ENCODE data around the gene SSTR5.

The SSTR5 gene

DNA sequence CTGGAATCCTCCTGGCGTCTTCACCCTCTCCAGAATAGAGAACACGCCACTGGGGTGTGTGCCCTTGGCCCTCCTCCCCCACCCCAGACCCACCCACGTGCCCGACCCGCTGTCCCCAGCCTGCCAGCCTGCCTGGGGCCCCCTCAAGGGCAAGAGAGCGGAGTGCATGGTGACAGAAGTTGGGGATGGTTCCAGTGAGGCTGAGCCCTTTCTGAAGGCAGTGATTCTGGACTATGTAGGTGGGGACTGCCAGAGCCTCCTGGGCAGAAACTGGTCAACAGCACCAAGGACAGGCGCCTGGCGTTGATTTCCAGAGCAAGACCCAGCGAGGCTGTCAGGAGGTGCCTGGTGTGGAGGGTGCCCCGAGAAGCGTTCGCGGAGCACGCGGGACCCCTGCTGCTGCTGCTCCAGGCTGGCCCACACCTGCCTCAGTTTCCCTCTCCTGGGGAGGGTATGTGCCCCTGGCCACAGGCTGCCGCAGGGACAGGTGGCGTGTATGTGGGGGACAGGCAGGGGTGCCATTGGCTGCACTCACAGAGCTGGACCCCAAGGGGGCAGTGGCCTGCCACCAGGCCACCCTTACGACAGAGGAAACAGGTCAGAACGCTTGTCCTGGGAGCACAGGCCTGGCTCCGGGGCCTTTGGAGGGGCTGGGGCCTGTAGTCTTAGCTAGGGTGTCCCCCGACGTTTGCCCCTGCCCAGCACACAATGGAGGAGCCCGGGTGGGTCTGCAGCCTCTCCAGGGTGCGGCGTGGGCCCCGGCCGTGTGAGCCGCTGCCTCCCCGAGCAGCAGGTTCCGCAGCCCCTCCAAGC is 1.2 kb downstream of the SSTR5 start:
- no CpG with 5 or more reads among the region's 30 CpGs for WGBS (ENCODE audit: insufficient coverage, insufficient read length)
- H3K9me3 ChIP-seq (ENCODE audit: control insufficient read depth, insufficient read depth, low read length), result no peaks in the 10 kb centered on the region

DNA sequence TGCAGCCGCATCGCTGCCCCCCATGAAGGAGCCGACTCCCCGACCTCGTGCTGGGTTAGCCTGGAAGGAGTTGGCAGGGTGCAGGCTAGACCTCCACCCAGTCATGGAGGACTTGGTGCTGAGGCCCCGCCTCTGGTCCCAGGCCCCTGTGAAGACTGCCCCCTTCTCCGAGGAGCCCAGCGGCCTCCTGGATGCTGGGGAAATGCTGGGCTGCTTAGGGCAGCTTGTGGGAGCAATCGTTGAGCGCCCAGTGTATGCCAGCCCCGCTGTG is 1.8 kb downstream of the SSTR5 start:
- no peak for DNase-seq (ENCODE audit: low read depth, low spot score)
- no peak overlapping the region for H3K4me3 ChIP-seq (ENCODE audit: low read length)
- no peaks in the 10 kb centered on the region for H3K9me3 ChIP-seq (ENCODE audit: control insufficient read depth, insufficient read depth, low read length)
- no peaks in the 10 kb centered on the region; the same call in 1 of the 2 replicates for H3K27me3 ChIP-seq (ENCODE audit: control insufficient read depth, insufficient read depth, low read length)
- H3K36me3 ChIP-seq (ENCODE audit: control insufficient read depth, insufficient read depth, low read length), result no peaks in the 10 kb centered on the region
- H3K4me1 ChIP-seq (ENCODE audit: control insufficient read depth, insufficient read depth, low read length), result peaks cover 7% of the 10 kb centered on the region; the same call in 1 of the 2 replicates
- no CpG with 5 or more reads among the region's 11 CpGs for WGBS (ENCODE audit: insufficient coverage, insufficient read length)
- no peak overlapping the region for H3K27ac ChIP-seq (ENCODE audit: low read length)

More for the DNA sequence above, 1.2 kb downstream of the SSTR5 start:
- H3K27ac ChIP-seq (ENCODE audit: low read length), result no peak overlapping the region
- H3K4me3 ChIP-seq (ENCODE audit: low read length), result no peak overlapping the region
- no peaks in the 10 kb centered on the region; the same call in 1 of the 2 replicates for H3K27me3 ChIP-seq (ENCODE audit: control insufficient read depth, insufficient read depth, low read length)
- no peak for DNase-seq (ENCODE audit: low read depth, low spot score)
- no peaks in the 10 kb centered on the region for H3K36me3 ChIP-seq (ENCODE audit: control insufficient read depth, insufficient read depth, low read length)
- H3K4me1 ChIP-seq (ENCODE audit: control insufficient read depth, insufficient read depth, low read length), result peaks cover 7% of the 10 kb centered on the region; the same call in 1 of the 2 replicates

DNA sequence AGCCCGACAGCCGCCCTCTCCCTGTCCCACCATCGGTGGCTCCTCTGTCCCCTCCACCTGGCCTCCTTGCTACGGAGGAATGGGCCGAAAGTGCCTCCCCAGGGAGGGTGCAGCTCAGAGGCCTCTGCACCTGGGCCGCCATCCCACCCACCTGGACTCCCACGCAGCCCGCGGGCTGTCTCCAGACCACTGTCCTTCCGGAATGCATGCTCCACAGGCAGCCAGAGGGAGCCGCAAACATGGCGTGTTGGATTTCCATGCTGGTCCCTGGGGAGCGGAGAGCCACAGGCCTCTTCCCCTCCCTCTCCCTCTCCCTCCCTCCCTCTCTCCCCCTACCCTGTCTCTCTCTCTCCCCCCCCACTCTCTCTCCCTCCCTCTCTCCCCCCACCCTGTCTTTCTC is 3.0 kb downstream of the SSTR5 start:
- no CpG with 5 or more reads among the region's 13 CpGs for WGBS (ENCODE audit: insufficient coverage, insufficient read length)

DNA sequence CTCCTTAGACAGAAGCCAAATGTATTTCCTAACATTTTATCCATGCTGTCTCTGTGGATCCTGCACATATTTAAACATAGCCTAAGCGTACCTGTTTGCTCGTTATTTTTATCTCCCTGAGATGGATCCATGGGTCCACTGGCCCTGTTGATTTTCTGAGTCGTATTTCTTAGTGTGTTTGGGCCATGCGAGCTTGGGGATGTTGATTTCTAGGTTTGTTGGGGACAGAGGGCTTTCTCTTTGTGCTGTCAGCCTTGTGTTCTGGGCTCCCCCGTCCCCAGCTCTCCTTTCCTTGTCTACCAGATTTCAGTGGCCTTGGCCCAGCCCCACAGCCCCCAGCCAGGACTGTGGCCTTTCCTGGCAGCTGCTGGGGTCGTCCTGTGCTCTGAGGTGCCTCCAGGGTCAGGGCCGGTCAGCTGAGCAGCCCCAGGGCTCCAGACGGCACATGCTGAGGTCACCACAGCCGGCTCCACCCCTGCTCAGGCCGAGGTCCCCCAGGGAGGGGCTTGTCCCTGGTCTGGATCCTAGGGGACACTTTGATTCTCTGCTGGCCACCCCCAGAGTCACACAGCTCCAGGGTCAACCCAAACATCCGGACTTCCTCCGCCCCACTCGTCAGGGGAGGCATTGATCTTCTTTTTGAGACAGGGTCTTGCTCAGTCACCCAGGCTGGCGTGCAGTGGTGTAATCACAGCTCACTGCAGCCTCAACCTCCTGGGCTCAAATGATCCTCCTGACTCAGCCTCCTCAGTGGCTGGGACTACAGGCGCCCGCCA is 4.4 kb downstream of the SSTR5 start:
- Histone ChIP-seq H3K36me3 (ENCODE audit: control insufficient read depth, insufficient read depth, low read length) (no peaks in the 10 kb centered on the region), H3K4me3 (ENCODE audit: low read length) (no peak overlapping the region), H3K27ac (ENCODE audit: low read length) (no peak overlapping the region), H3K27me3 (ENCODE audit: control insufficient read depth, insufficient read depth, low read length) (no peaks in the 10 kb centered on the region; the same call in 1 of the 2 replicates), H3K4me1 (ENCODE audit: control insufficient read depth, insufficient read depth, low read length) (no peaks in the 10 kb centered on the region; the same call in 1 of the 2 replicates), H3K9me3 (ENCODE audit: control insufficient read depth, insufficient read depth, low read length) (no peaks in the 10 kb centered on the region)
- no peak for DNase-seq (ENCODE audit: low read depth, low spot score)
- WGBS (ENCODE audit: insufficient coverage, insufficient read length), result no CpG with 5 or more reads among the region's 16 CpGs

More for the DNA sequence above, 3.0 kb downstream of the SSTR5 start:
- H3K27ac ChIP-seq (ENCODE audit: low read length), result no peak overlapping the region
- no peaks in the 10 kb centered on the region for H3K36me3 ChIP-seq (ENCODE audit: control insufficient read depth, insufficient read depth, low read length)
- no peak for DNase-seq (ENCODE audit: low read depth, low spot score)
- no peaks in the 10 kb centered on the region; the same call in 1 of the 2 replicates for H3K27me3 ChIP-seq (ENCODE audit: control insufficient read depth, insufficient read depth, low read length)
- H3K4me3 ChIP-seq (ENCODE audit: low read length), result no peak overlapping the region
- peaks cover 2% of the 10 kb centered on the region; the same call in 1 of the 2 replicates for H3K4me1 ChIP-seq (ENCODE audit: control insufficient read depth, insufficient read depth, low read length)
- H3K9me3 ChIP-seq (ENCODE audit: control insufficient read depth, insufficient read depth, low read length), result no peaks in the 10 kb centered on the region

DNA sequence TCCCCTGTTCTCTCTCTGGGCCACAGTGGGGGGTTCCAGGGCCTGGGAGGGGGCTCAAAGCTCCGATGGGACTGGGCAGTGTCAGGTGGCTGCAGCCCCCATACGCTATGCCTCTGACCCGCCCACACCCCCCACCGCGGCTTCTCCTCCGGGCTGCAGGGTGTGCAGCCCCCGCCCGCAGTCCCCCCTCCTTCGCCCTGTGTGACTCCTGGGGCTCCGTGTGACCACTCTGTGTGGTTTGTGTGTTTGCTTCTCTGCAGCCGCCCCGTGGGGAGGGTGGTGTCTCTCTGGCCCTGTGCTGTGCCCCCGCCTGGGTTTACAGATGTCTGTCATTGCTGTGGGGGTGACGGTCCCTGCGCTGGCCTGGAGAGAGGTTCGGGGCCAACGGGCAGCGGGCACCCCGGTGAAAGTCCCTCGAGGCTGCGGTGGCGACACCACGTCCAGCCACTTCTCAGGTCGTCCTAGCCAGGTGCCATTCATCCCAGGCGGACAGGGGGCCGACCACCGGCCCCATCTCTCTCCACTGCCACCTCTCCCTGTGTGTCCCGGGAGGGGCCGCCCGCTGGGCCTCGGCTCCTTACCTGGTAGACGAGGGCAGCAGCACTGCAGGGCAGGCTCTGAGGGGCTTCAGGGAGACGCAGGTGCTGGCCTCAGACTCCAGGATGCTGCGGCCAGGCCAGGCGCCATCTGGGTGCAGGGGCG is 5.5 kb downstream of the SSTR5 start:
- no peak overlapping the region for H3K27ac ChIP-seq (ENCODE audit: low read length)

DNA sequence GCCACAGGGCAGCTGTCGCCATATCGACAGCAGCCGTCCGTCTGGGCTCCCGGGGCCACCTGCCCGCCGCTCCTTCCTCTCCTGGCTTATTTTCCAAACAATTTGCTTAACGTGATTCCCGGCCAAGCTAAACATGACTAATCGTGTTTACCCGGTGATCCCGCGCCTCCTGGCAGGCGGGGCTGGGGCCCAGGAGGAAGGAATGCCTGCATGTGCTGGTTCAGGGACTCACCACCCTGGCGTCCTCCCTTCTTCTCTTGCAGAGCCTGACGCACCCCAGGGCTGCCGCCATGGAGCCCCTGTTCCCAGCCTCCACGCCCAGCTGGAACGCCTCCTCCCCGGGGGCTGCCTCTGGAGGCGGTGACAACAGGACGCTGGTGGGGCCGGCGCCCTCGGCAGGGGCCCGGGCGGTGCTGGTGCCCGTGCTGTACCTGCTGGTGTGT is 6.1 kb downstream of the SSTR5 start:
- H3K4me3 ChIP-seq (ENCODE audit: low read length), result no peak overlapping the region
- H3K27ac ChIP-seq (ENCODE audit: low read length), result no peak overlapping the region
- H3K9me3 ChIP-seq (ENCODE audit: control insufficient read depth, insufficient read depth, low read length), result no peaks in the 10 kb centered on the region
- H3K27me3 ChIP-seq (ENCODE audit: control insufficient read depth, insufficient read depth, low read length), result no peaks in the 10 kb centered on the region
- no peaks in the 10 kb centered on the region for H3K4me1 ChIP-seq (ENCODE audit: control insufficient read depth, insufficient read depth, low read length)
- WGBS (ENCODE audit: insufficient coverage, insufficient read length), result no CpG with 5 or more reads among the region's 28 CpGs
- DNase-seq (ENCODE audit: low read depth, low spot score), result no peak
- no peaks in the 10 kb centered on the region; the same call in 1 of the 2 replicates for H3K36me3 ChIP-seq (ENCODE audit: control insufficient read depth, insufficient read depth, low read length)

More for the DNA sequence above, 5.5 kb downstream of the SSTR5 start:
- H3K27me3 ChIP-seq (ENCODE audit: control insufficient read depth, insufficient read depth, low read length), result no peaks in the 10 kb centered on the region; the same call in 1 of the 2 replicates
- DNase-seq (ENCODE audit: low read depth, low spot score), result no peak
- no peaks in the 10 kb centered on the region for H3K9me3 ChIP-seq (ENCODE audit: control insufficient read depth, insufficient read depth, low read length)
- no peaks in the 10 kb centered on the region for H3K4me1 ChIP-seq (ENCODE audit: control insufficient read depth, insufficient read depth, low read length)
- no peak overlapping the region for H3K4me3 ChIP-seq (ENCODE audit: low read length)
- WGBS (ENCODE audit: insufficient coverage, insufficient read length), result no CpG with 5 or more reads among the region's 36 CpGs
- no peaks in the 10 kb centered on the region; the same call in 1 of the 2 replicates for H3K36me3 ChIP-seq (ENCODE audit: control insufficient read depth, insufficient read depth, low read length)

DNA sequence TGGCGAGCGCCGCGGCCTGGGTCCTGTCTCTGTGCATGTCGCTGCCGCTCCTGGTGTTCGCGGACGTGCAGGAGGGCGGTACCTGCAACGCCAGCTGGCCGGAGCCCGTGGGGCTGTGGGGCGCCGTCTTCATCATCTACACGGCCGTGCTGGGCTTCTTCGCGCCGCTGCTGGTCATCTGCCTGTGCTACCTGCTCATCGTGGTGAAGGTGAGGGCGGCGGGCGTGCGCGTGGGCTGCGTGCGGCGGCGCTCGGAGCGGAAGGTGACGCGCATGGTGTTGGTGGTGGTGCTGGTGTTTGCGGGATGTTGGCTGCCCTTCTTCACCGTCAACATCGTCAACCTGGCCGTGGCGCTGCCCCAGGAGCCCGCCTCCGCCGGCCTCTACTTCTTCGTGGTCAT is 6.8 kb downstream of the SSTR5 start:
- H3K36me3 ChIP-seq (ENCODE audit: control insufficient read depth, insufficient read depth, low read length), result no peaks in the 10 kb centered on the region; the same call in 1 of the 2 replicates
- H3K27ac ChIP-seq (ENCODE audit: low read length), result no peak overlapping the region
- no peak for DNase-seq (ENCODE audit: low read depth, low spot score)
- no CpG with 5 or more reads among the region's 43 CpGs for WGBS (ENCODE audit: insufficient coverage, insufficient read length)
- no peaks in the 10 kb centered on the region for H3K27me3 ChIP-seq (ENCODE audit: control insufficient read depth, insufficient read depth, low read length)
- H3K9me3 ChIP-seq (ENCODE audit: control insufficient read depth, insufficient read depth, low read length), result no peaks in the 10 kb centered on the region
- H3K4me1 ChIP-seq (ENCODE audit: control insufficient read depth, insufficient read depth, low read length), result no peaks in the 10 kb centered on the region
- H3K4me3 ChIP-seq (ENCODE audit: low read length), result no peak overlapping the region

DNA sequence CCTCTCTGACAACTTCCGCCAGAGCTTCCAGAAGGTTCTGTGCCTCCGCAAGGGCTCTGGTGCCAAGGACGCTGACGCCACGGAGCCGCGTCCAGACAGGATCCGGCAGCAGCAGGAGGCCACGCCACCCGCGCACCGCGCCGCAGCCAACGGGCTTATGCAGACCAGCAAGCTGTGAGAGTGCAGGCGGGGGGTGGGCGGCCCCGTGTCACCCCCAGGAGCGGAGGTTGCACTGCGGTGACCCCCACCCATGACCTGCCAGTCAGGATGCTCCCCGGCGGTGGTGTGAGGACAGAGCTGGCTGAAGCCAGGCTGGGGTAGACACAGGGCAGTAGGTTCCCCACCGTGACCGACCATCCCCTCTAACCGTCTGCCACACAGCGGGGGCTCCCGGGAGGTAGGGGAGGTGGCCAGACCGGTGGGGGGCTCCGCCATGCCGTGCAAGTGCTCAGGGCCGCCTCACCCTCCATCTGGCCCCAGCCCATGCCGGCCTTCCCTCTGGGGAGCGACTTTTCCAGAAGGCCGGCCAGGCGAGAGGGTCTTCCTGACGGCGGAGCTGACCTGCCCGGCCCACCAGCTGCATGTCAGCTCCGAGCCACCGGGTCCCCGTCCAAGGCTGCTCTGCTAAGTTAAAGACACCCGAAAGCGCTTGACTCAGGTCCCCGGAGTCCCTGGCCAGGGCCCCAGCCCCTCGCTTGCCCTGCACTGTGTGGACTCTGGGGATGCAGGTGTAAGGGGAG is 7.4 kb downstream of the SSTR5 start:
- Histone ChIP-seq H3K4me3 (ENCODE audit: low read length) (no peak overlapping the region), H3K36me3 (ENCODE audit: control insufficient read depth, insufficient read depth, low read length) (no peaks in the 10 kb centered on the region; the same call in 1 of the 2 replicates), H3K27ac (ENCODE audit: low read length) (no peak overlapping the region), H3K9me3 (ENCODE audit: control insufficient read depth, insufficient read depth, low read length) (no peaks in the 10 kb centered on the region), H3K4me1 (ENCODE audit: control insufficient read depth, insufficient read depth, low read length) (no peaks in the 10 kb centered on the region), H3K27me3 (ENCODE audit: control insufficient read depth, insufficient read depth, low read length) (no peaks in the 10 kb centered on the region)
- no CpG with 5 or more reads among the region's 45 CpGs for WGBS (ENCODE audit: insufficient coverage, insufficient read length)
- DNase-seq (ENCODE audit: low read depth, low spot score), result no peak

DNA sequence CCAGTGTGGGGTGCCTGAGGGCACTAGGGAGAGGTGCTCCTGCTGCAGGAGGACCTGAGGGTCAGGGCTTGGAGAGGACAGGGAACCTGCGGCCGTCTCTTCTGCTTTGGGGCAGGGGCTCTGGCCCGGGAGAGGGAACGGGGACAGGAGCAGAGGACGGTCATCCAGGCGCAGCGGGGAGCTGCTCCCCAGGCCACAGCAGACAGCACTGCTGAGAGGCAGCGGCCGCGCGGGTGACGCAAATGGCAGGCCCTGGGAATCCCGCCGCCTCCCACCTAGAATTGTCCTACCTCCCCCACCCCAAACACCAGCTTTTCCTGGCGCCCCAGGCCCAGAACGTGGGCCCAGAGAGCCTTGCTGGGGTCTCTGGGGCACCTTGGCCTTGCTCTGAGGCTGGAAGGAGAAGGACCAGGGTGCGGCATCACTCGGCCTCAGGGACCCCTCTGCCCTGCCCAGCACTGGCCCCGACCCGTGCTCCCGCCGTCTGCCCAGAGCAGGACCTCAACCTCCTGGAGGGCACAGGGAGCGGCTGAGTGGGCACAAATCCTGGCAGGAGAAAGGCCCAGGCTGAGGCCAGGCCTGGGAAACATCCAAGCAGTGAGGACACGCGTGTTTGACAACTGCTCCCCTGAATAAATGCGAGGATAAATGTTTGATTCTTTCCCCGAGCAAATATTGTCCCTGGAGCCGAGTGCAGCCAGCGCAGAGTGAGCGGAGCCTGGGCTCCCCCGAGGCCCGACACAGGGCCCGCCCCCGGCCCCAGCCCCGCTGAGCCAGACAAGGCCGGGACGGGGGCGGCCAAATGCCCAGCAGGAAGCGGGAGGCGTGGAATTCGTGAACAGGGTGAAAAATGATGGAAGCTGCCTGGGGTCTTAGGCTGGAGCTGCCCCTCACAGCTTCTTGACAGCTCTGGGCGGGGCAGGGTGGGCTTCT is 8.5 kb downstream of the SSTR5 start:
- WGBS (ENCODE audit: insufficient coverage, insufficient read length), result no CpG with 5 or more reads among the region's 42 CpGs
- Histone ChIP-seq H3K9me3 (ENCODE audit: control insufficient read depth, insufficient read depth, low read length) (no peaks in the 10 kb centered on the region), H3K36me3 (ENCODE audit: control insufficient read depth, insufficient read depth, low read length) (no peaks in the 10 kb centered on the region; the same call in 1 of the 2 replicates), H3K27me3 (ENCODE audit: control insufficient read depth, insufficient read depth, low read length) (no peaks in the 10 kb centered on the region), H3K27ac (ENCODE audit: low read length) (no peak overlapping the region), H3K4me3 (ENCODE audit: low read length) (no peak overlapping the region), H3K4me1 (ENCODE audit: control insufficient read depth, insufficient read depth, low read length) (no peaks in the 10 kb centered on the region)
- no peak for DNase-seq (ENCODE audit: low read depth, low spot score)
